DND-41 (cell line): ENCODE data around the gene DAZAP1.

Source experiments
- ATAC-seq: fragments of 200-7000 bp; cut with Tn5 transposase; 3 replicates; pipeline ENCODE4 v1.9.1; 2021; ENCODE audit warnings: low read depth; ENCODE audit not compliant: insufficient read depth
- DNase-seq: peaks from one replicate; pipeline ENCODE4 v3.0.0-alpha.2; 2020
- H2AFZ ChIP-seq: 2 replicates; pipeline ENCODE4 v1.6.0; 2012; ENCODE audit warnings: low read depth, low read length
- H3K27ac ChIP-seq: 2 replicates; pipeline ENCODE4 v1.5.1; 2012; ENCODE audit warnings: low read length, inconsistent platforms
- H3K27me3 ChIP-seq: fragments of 200-600 bp; sonication (generic); 2 replicates; pipeline ENCODE4 v1.6.0; 2012; ENCODE audit warnings: low read length, mild to moderate bottlenecking, inconsistent platforms; ENCODE audit not compliant: insufficient read depth, poor library complexity
- H3K36me3 ChIP-seq: 2 replicates; pipeline ENCODE4 v1.5.1; 2012; ENCODE audit warnings: low read length, inconsistent platforms; ENCODE audit not compliant: insufficient read depth
- H3K4me1 ChIP-seq: 2 replicates; pipeline ENCODE4 v1.5.1; 2012; ENCODE audit warnings: mild to moderate bottlenecking, low read length; ENCODE audit not compliant: insufficient read depth
- H3K4me2 ChIP-seq: 2 replicates; pipeline ENCODE4 v1.6.0; 2012; ENCODE audit warnings: mild to moderate bottlenecking, moderate library complexity, low read length, inconsistent platforms; ENCODE audit not compliant: insufficient read depth
- H3K4me3 ChIP-seq, 2 experiments: fragments of 200-600 bp in 1 of 2; shearing (Covaris generic) in 1 of 2; 2 replicates each; pipeline ENCODE4 v1.5.1; 2012 to 2016; ENCODE audit warnings: inconsistent platforms in 2 of 2, low read length in 2 of 2, mild to moderate bottlenecking in 2 of 2, low read depth in 1 of 2, moderate library complexity in 1 of 2
- H3K79me2 ChIP-seq: 2 replicates; pipeline ENCODE4 v1.6.0; 2012; ENCODE audit warnings: low read length, inconsistent platforms; ENCODE audit not compliant: insufficient read depth
- H3K9ac ChIP-seq: 2 replicates; pipeline ENCODE4 v1.6.0; 2012; ENCODE audit warnings: low read depth, mild to moderate bottlenecking, inconsistent platforms, low read length, moderate library complexity
- H3K9me3 ChIP-seq: 2 replicates; pipeline ENCODE4 v1.5.1; 2012; ENCODE audit warnings: low read length, moderate library complexity, mild to moderate bottlenecking, inconsistent platforms; ENCODE audit not compliant: insufficient read depth, severe bottlenecking
- H4K20me1 ChIP-seq: 2 replicates; pipeline ENCODE4 v1.6.0; 2012; ENCODE audit warnings: low read length; ENCODE audit not compliant: insufficient read depth
- EZH2 ChIP-seq: IDR thresholded peaks from 3 replicates; pipeline ENCODE4 v1.6.1; 2012; ENCODE audit warnings: borderline replicate concordance, low read depth, mild to moderate bottlenecking, moderate library complexity, low read length, inconsistent platforms; ENCODE audit not compliant: severe bottlenecking
- TF ChIP-seq, protein P1 (sequence below): IDR thresholded peaks from 2 replicates; pipeline ENCODE4 v1.5.1; 2012; ENCODE audit warnings: borderline replicate concordance, low read length, moderate library complexity, mild to moderate bottlenecking; ENCODE audit not compliant: poor library complexity, severe bottlenecking; ENCODE audit errors: extremely low read depth

Gene DAZAP1

GRCh38 chr19:1361601-1362386 lies 45.6 kb upstream of the DAZAP1 start:
- no peak for DNase-seq
- H3K4me3 ChIP-seq: no peak overlapping the region
- H3K36me3 ChIP-seq: peaks cover 98% of the 10 kb centered on the region
- ATAC-seq: no peak
- TF ChIP-seq, protein P1, sequence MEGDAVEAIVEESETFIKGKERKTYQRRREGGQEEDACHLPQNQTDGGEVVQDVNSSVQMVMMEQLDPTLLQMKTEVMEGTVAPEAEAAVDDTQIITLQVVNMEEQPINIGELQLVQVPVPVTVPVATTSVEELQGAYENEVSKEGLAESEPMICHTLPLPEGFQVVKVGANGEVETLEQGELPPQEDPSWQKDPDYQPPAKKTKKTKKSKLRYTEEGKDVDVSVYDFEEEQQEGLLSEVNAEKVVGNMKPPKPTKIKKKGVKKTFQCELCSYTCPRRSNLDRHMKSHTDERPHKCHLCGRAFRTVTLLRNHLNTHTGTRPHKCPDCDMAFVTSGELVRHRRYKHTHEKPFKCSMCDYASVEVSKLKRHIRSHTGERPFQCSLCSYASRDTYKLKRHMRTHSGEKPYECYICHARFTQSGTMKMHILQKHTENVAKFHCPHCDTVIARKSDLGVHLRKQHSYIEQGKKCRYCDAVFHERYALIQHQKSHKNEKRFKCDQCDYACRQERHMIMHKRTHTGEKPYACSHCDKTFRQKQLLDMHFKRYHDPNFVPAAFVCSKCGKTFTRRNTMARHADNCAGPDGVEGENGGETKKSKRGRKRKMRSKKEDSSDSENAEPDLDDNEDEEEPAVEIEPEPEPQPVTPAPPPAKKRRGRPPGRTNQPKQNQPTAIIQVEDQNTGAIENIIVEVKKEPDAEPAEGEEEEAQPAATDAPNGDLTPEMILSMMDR: no peak
- TF ChIP-seq EZH2: no peak
- H3K9me3 ChIP-seq: no peaks in the 10 kb centered on the region
- no peak overlapping the region for H3K4me2 ChIP-seq
- peaks cover 3% of the 10 kb centered on the region for H4K20me1 ChIP-seq
- no peak overlapping the region for H3K27ac ChIP-seq
- peaks cover 16% of the 10 kb centered on the region; the same call in 1 of the 2 replicates for H3K4me1 ChIP-seq
- no peak overlapping the region for H2AFZ ChIP-seq
- peaks cover 25% of the 10 kb centered on the region for H3K79me2 ChIP-seq
- no peaks in the 10 kb centered on the region for H3K27me3 ChIP-seq
- no peak overlapping the region for H3K9ac ChIP-seq

- H3K9me3 ChIP-seq: no peaks in the 10 kb centered on the region
- DNase-seq (no peak), ATAC-seq (no peak)
- H4K20me1 ChIP-seq: peaks cover 3% of the 10 kb centered on the region
- H3K27me3 ChIP-seq: no peaks in the 10 kb centered on the region
- TF ChIP-seq, protein P1: no peak
- TF ChIP-seq EZH2: no peak
- H3K27ac ChIP-seq: no peak overlapping the region
- no peak overlapping the region for H3K4me3 ChIP-seq
- no peak overlapping the region for H2AFZ ChIP-seq
- H3K4me1 ChIP-seq: peaks cover 9% of the 10 kb centered on the region; the same call in 1 of the 2 replicates
- H3K36me3 ChIP-seq: peaks cover 96% of the 10 kb centered on the region
- H3K4me2 ChIP-seq: no peak overlapping the region
- H3K9ac ChIP-seq: no peak overlapping the region
- peaks cover 21% of the 10 kb centered on the region for H3K79me2 ChIP-seq
Observed at GRCh38 chr19:1362387-1363257, 44.8 kb upstream of the DAZAP1 start.

GRCh38 chr19:1363599-1363998 lies 43.8 kb upstream of the DAZAP1 start:
- Histone ChIP-seq H3K4me3 (no peak overlapping the region), H3K4me1 (peaks cover 9% of the 10 kb centered on the region; the same call in 1 of the 2 replicates), H3K4me2 (no peak overlapping the region), H3K27me3 (no peaks in the 10 kb centered on the region), H3K9ac (no peak overlapping the region), H3K36me3 (peaks cover 93% of the 10 kb centered on the region), H2AFZ (no peak overlapping the region), H4K20me1 (peaks cover 3% of the 10 kb centered on the region), H3K9me3 (no peaks in the 10 kb centered on the region), H3K27ac (no peak overlapping the region), H3K79me2 (peaks cover 19% of the 10 kb centered on the region)
- no peak for DNase-seq
- TF ChIP-seq, protein P1: no peak
- TF ChIP-seq EZH2: no peak
- no peak for ATAC-seq
